SW480 (cell line): ENCODE results near the gene TMEM45A.
"Not testable (repeated sequence)": the region's sequence is repeated elsewhere in the genome, so short reads cannot be mapped to it uniquely, and the experiment has no call there.

Experiments
- DNase-seq: peaks from one replicate; pipeline ENCODE4 v3.0.0-alpha.2; 2016; ENCODE audit warnings: low spot score

The TMEM45A gene

GRCh38 chr3:100492059-100493006 is at the start of gene TMEM45A:
Gene TMEM45A, plus strand, starts transcription at chr3:100492619. Its CDS starts 62,593 bp downstream, at chr3:100555212.
- peak; percentile 90 for DNase-seq

DNA sequence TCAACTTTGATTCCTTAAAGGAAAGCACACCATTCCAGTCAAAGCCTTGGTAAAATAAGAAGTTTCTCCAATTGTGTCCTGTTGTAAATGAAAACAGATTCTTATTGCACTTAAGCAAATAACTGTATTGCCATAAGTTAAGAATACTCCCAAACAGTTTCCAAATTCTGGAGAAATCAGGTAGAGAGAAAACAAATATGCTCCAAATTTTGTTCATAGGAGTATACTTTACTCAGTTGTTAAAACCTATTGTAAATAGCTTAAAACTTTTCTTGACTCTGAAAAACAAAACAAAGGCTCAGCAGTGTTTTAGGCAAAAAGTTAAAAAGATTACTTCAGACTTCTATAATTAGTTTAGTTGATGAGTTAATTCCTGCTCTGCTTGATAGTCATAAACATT is 48.7 kb upstream of the TMEM45A start:
- DNase-seq = no peak

DNA sequence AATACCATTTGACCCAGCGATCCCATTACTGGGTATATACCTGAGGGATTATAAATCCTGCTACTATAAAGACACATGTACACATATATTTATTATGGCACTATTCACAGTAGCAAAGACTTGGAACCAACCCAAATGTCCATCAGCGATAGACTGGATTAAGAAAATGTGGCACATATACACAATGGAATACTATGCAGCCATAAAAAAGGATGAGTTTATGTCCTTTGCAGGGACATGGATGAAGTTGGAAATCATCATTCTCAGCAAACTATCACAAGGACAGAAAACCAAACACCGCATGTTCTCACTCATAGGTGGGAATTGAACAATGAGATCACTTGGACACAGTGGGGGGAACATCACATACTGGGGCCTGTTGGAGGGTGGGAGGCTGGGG is 45.4 kb upstream of the TMEM45A start:
- DNase-seq = not testable (repeated sequence)

- DNase-seq = no peak
Observed at GRCh38 chr3:100448079-100448478, 44.3 kb upstream of the TMEM45A start.

- DNase-seq = no peak
Observed at GRCh38 chr3:100449214-100449613, 43.2 kb upstream of the TMEM45A start.

DNA sequence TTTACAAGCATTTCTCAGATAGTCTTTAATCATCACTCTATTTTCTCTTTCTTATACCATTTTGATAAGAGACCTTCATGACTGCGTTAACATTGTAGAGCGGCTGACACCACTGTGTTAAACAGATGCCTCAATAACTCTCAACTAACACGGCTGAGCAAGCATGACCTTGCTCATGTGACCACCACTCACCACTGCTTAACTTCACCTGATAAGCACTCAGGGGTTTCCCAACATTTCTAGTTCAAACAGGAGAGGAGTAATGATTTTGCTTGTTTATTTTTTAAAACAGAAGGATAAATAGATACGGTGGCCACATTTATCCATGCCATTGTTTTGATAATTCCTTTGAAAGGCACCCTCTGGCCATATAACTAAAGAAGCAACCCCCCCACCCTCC is 37.7 kb upstream of the TMEM45A start:
- no peak for DNase-seq

DNA sequence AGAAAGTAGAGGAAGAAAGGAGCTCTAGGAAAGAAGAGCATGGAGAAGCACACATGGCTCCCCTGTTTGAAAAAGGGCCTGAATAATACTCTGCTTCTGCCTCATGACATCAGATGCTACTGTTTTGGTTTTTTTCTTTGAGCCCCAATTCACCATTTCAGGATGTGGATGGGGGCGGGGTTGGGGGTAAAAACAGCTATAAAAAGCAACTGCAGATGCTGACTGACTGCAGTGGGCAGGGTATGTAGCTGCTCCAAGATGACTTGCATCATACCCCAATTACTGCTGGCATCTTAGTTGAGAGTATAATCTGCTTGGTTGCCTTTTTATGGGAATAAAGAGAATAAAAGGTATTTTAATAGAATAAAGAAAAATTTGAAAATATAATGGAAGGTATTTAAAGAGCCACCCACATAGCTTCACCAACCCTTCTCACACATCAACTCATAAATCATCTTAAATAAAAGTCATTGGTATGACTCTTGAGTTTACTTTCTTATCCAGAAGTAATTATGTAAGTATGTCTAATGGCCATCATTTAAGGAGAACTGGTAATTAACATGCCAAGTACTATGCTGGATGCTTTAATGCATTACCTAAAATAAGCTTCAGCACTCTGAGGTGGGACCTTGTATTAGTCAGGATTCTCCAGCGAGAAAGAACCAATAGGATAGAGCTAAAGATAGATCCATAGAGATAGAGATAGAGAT is 36.4 kb upstream of the TMEM45A start:
- no peak for DNase-seq

- DNase-seq = no peak
Observed at GRCh38 chr3:100456745-100457144, 35.7 kb upstream of the TMEM45A start.

DNA sequence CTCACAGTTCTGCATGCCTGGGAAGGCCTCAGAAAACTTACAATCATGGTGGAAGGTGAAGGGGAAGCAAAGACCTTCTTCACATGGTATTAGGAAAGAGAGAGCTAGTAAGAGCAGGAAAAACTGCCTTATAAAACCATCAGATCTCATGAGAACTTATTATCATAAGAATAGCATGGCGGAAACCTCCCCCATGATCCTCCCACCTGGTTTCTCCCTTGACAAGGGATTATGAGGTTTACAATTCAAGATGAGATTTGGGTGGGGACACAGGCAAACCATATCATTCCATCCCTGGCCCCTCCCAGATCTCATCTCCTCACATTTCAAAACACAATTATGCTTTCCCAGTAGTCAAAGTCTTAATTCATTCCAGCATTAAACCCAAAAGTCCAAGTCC is 34.6 kb upstream of the TMEM45A start:
- DNase-seq = no peak

DNA sequence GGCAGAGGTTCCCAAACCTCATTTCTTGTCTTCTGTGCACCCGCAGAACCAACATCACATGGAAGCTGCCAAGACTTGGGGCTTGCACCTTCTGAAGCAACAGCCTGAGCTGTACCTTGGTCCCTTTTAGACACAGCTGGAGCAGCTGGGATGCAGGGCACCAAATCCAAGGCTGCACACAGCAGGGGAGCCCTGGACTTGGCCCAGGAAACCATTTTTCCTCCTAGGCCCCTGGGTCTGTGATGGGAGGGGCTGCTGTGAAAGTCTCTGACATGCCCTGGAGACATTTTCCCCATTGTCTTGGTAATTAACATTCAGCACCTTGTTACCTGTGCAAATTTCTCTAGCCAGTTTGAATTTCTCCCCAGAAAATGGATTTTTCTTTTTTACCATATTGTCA is 33.6 kb upstream of the TMEM45A start:
- no peak for DNase-seq

DNA sequence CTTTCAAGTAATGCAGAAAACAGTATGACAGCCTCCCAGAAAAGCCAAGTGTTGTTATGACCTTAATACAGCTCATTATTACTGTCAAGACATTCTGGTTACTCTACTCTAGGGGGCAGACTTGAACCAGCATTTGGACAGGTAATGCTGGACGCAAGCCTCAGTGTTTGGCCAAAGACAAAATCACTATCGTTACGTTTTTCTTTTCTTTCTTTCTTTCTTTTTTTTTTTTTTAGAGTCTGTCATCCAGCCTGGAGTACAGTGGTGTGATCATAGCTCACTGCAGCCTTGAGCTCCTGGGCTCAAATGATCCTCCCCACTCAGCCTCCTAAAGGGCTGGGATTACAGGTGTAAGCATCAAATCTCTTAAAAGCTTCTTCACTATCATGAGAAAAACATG is 29.4 kb upstream of the TMEM45A start:
- DNase-seq = peak; percentile 64

- DNase-seq = no peak
Observed at GRCh38 chr3:100463646-100464155, 28.7 kb upstream of the TMEM45A start.

- no peak for DNase-seq
Observed at GRCh38 chr3:100465892-100466777, 26.3 kb upstream of the TMEM45A start.

DNA sequence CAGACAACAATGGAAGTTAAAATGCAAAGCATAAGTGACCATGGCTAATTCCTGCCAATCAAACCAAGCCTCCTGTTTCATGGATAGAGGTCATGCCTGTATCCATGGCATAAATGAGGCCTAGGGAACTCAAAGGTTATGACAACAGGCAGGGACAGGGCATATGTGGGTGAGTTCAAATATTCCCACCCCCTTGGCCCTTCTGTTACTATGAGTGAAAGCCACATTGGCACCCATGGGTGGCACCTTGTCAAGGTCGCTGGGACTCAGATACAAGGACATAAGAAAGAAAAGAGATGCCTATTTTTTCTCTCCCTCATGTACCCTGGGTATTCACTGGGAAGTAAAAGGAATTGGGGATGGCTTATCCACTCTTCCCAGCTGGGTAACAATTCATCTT is 25.3 kb upstream of the TMEM45A start:
- DNase-seq = no peak

GRCh38 chr3:100468676-100469075 is 23.7 kb upstream of the TMEM45A start:
- DNase-seq = no peak

DNA sequence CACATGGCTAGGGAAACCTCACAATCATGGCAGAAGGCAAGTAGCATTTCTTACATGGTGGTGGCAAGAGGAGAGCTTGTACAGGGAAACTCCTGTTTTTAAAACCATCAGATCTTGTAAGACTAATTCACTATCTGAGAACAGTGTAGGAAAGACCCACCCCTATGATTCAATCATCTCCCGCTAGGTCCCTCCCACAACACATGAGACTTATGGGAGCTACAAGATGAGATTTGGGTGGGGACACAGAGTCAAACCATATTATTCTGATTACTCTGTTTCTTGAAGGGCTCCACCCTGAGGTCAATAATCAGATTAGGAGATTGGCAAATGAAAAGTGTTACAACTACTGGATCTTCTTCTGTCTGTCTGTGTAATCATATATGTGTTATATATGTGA is 21.5 kb upstream of the TMEM45A start:
- DNase-seq = no peak

DNA sequence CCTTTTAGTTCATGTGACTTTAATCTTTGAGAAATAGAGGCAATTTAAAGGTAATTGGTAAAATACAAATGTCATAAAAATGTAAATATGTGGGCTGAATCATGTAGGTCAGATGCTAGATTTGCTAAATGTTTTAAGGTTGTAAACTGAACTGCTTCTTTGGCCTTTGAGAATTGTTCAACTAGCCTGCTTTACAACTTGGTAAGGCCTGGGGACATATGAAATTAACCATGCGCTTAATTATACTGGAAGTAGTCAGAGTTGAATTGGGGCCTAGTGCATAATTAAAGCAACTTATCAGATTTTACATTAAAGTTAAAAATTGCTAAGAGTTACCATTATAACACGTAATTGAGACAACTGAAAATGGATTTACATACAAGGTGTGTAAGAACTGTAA is 21.0 kb upstream of the TMEM45A start:
- DNase-seq = no peak

- DNase-seq = not testable (repeated sequence)
Observed at GRCh38 chr3:100477851-100478360, 14.5 kb upstream of the TMEM45A start.

DNA sequence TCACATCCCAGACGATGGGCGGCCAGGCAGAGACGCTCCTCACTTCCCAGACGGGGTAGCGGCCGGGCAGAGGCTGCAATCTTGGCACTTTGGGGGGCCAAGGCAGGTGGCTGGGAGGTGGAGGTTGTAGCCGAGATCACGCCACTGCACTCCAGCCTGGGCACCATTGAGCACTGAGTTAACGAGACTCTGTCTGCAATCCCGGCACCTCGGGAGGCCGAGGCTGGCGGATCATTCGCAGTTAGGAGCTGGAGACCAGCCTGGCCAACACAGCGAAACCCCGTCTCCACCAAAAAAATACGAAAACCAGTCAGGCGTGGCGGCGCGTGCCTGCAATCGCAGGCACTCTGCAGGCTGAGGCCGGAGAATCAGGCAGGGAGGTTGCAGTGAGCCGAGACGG is 13.9 kb upstream of the TMEM45A start:
- DNase-seq = not testable (repeated sequence)

DNA sequence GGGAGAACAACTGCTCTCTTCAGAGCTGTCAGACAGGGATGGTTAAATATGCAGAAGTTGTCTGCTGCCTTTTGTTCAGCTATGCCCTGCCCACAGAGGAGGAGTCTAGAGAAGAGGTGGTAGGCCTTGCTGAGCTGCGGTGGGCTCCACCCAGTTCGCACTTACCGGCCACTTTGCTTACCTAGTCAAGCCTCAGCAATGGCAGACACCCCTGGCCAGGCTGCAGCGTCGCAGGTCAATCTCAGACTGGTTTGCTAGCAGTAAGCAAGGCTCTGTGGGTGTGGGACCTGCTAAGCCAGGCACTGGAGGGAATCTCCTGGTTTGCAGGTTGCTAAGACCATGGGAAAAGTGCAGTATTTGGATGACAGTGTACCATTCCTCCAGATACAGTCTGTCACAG is 12.3 kb upstream of the TMEM45A start:
- no peak for DNase-seq

GRCh38 chr3:100482176-100482575 is 10.2 kb upstream of the TMEM45A start:
- peak; percentile 15 for DNase-seq

DNA sequence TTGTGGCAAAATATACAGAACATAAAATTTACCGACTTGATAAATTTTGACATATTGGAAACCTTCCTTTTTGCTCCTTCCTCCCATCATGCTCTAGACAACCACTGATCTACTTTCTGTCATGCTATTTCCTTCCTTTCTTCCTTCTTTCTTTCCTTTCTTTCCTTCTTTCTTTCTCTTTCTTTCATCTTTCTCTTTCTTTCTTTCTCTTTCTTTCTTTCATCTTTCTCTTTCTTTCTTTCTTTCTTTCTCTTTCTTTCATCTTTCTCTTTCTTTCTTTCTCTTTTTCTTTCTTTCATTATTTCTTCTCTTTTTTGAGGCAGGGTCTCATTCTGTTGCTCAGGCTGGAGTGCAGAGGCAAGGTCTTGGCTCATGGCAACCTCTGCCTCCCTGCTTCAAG is 8.9 kb upstream of the TMEM45A start:
- no peak for DNase-seq
